ENCODE results near the gene LBP. TPM values are rescaled to one million over a fixed set of nuclear protein-coding genes. Genes with fewer than 3 reads are reported as not detected.

The LBP gene
- total RNA-seq, 1 donor from 2014 or later = not detected

- DNase-seq (ENCODE audit: low read depth) = no peak
- no peak for TF ChIP-seq CTCF (conservative IDR thresholded peaks at IDR 0.05; ENCODE audit: low read depth, low read length)
- H3K4me3 ChIP-seq (ENCODE audit: low read depth, low read length) = no peak overlapping the region
These were observed 72.4 kb downstream of the LBP start for GRCh38 chr20:38418509-38419204.

GRCh38 chr20:38420388-38421085, 74.3 kb downstream of the LBP start:
- no peak for DNase-seq (ENCODE audit: low read depth)
- no peak overlapping the region for H3K4me3 ChIP-seq (ENCODE audit: low read depth, low read length)
- TF ChIP-seq CTCF (conservative IDR thresholded peaks at IDR 0.05; ENCODE audit: low read depth, low read length) = no peak

GRCh38 chr20:38421915-38422314, 75.6 kb downstream of the LBP start:
- DNase-seq (ENCODE audit: low read depth) = no peak
- TF ChIP-seq CTCF (conservative IDR thresholded peaks at IDR 0.05; ENCODE audit: low read depth, low read length) = no peak
- no peak overlapping the region for H3K4me3 ChIP-seq (ENCODE audit: low read depth, low read length)

- no peak for DNase-seq (ENCODE audit: low read depth)
- no peak overlapping the region for H3K4me3 ChIP-seq (ENCODE audit: low read depth, low read length)
- no peak for TF ChIP-seq CTCF (conservative IDR thresholded peaks at IDR 0.05; ENCODE audit: low read depth, low read length)
These were observed 77.3 kb downstream of the LBP start for GRCh38 chr20:38423541-38423940.

- no peak for TF ChIP-seq CTCF (conservative IDR thresholded peaks at IDR 0.05; ENCODE audit: low read depth, low read length)
These were observed 78.1 kb downstream of the LBP start for GRCh38 chr20:38424401-38424800.

GRCh38 chr20:38426006-38426897, 80.0 kb downstream of the LBP start:
- H3K4me3 ChIP-seq (ENCODE audit: low read depth, low read length) = no peak overlapping the region
- DNase-seq (ENCODE audit: low read depth) = no peak
- TF ChIP-seq CTCF (conservative IDR thresholded peaks at IDR 0.05; ENCODE audit: low read depth, low read length) = no peak

More at GRCh38 chr20:38424401-38424800, 78.1 kb downstream of the LBP start:
- no peak for DNase-seq (ENCODE audit: low read depth)
- no peak overlapping the region for H3K4me3 ChIP-seq (ENCODE audit: low read depth, low read length)

Other genes starting within 250 kb of the LBP start
- gene TGM2, start 181.2 kb upstream of the LBP start, total RNA-seq = 137 and 150 TPM in 2 replicates
- gene KIAA1755, start 85.7 kb upstream of the LBP start, total RNA-seq = 0.06 and 0.29 TPM in 2 replicates
- gene BPI, start 42.3 kb upstream of the LBP start, total RNA-seq = not detected in 2 replicates
- 9.2 and 27.9 TPM in 2 replicates for gene SNHG17, start 88.8 kb downstream of the LBP start, total RNA-seq
- gene RALGAPB, start 126.4 kb downstream of the LBP start, total RNA-seq = 17.1 and 19.1 TPM in 2 replicates
- not detected in 2 replicates for gene ADIG, start 234.7 kb downstream of the LBP start, total RNA-seq

All from epithelial cell of proximal tubule (primary cell).